Pons (tissue), 1 donor: ENCODE data around the gene ZBTB12.
"Not testable (repeated sequence)": the region's sequence is repeated elsewhere in the genome, so short reads cannot be mapped to it uniquely, and the experiment has no call there.

Experiments
- DNase-seq: peaks from one replicate; pipeline ENCODE4 v3.0.0-alpha.2; 2016; ENCODE audit warnings: low spot score

The ZBTB12 gene

GRCh38 chr6:31874836-31875572 is 26.9 kb downstream of the ZBTB12 start:
- no peak for DNase-seq

- DNase-seq, result no peak
Observed at GRCh38 chr6:31874084-31874670, 27.7 kb downstream of the ZBTB12 start.

GRCh38 chr6:31871046-31871659 is 30.7 kb downstream of the ZBTB12 start:
- DNase-seq, result no peak

- no peak for DNase-seq
Observed at GRCh38 chr6:31870385-31870921, 31.4 kb downstream of the ZBTB12 start.

DNA sequence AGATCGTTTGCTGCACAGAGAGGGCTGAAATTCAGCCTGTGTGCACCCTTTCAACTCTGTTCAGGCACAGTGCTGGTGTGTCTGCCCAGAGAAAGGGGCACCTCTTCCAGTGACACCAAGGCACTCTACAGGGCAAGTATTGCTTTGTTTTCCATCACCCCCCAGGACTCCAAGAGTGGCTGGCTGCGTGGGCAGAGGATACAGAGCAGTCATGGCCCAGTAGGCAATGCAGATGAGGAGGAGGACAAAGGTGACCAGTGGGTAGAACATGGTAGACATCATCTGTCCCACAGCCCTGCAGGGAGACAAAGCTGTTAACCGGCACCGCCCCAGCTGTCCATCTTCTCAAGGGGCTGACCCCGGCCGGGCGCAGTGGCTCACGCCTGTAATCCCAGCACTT is 32.5 kb downstream of the ZBTB12 start:
- no peak for DNase-seq

DNA sequence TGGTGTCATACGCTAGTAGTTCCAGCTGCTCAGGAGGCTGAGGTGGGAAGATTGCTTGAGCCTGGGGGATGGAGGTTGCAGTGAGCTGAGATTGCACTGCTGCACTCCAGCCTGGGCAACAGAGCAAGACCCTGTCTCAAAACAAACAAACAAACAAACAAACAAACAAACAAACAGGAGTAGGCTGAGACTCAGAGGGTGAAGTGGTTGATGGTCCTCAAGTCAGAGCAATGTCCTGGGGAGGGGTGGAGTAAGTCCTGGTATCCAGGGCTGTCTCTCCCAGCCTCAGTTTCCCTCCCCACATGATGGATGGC is 33.3 kb downstream of the ZBTB12 start:
- DNase-seq, result not testable (repeated sequence)

DNA sequence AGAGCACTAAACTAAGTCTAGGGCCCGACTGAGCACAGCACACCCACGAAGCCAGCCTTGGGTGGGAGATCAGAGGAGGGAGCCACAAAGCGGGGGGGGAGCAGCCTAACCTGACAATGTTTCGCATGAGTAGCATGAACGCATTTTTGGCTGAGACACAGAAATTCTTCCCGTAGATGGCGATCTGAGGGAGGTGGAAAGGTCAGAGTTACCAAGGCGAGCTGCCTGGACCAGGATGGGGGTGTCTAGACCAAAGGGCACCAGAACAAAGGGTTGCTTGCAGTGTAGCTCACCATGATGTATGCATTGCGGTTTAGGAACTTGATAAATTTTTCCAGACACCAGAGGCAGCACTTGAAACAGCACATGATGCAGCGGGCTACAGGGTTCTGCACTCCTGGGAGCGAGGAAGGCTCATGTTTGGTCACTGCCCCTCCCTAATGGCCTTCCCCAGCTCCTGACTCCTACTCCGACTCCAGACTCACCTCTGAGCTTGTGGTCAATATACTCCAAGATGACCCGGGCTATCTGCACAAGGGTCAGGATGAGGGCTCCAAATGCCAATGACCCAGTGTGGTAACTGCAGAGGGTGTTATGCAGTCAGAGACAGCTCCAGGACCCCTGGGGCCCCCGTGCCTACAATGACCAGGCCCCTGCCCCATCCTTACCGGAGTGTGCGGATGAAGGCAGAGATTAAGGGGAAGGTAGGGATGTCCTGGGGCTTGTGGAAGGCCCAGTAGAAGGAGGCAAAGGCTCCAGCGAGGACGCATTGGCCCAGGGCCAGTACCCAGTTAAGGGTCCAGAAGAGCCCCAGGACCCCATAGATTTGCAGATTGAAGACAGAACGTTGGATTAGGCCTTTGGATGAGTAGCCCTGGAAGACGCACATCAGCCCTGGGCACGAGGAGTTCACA is 36.4 kb downstream of the ZBTB12 start:
- DNase-seq, result no peak

DNA sequence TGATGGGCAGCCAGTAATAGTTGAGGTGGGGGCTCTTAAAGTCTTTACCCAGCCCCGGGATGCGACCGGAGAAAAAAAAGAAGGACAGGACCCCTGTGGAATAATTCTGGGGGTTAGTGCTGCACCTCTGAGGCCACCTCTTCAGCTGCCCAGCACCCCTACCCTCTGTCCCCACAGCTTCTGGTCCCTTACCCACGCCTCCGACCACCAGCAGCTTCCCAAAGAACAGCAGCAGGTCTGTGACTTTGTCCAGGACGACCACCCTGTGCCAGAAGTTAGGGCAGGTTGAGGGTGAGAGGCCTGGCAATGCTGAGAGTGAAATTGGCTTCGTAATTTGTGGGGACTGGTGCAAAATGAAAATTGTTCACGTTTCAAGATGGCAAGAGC is 37.1 kb downstream of the ZBTB12 start:
- no peak for DNase-seq

DNA sequence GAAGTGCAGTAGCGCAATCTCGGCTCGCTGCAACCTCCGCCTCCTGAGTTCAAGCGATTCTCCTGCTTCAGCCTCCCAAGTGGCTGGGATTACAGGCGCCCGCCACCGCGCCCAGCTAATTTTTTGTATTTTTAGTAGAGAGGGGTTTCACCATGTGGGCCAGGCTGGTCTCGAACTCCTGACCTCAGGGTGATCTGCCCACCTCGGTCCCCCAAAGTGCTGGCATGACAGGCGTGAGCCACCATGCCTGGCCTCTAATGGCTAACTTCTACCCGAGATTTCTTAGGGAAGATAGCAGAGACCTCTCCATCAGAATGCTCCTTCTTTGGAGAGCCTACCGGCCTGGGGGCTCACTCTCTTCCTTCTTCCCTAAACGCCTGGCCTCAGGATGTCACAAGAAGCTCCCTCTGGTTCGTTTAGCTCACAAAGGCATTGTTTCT is 37.7 kb downstream of the ZBTB12 start:
- not testable (repeated sequence) for DNase-seq

DNA sequence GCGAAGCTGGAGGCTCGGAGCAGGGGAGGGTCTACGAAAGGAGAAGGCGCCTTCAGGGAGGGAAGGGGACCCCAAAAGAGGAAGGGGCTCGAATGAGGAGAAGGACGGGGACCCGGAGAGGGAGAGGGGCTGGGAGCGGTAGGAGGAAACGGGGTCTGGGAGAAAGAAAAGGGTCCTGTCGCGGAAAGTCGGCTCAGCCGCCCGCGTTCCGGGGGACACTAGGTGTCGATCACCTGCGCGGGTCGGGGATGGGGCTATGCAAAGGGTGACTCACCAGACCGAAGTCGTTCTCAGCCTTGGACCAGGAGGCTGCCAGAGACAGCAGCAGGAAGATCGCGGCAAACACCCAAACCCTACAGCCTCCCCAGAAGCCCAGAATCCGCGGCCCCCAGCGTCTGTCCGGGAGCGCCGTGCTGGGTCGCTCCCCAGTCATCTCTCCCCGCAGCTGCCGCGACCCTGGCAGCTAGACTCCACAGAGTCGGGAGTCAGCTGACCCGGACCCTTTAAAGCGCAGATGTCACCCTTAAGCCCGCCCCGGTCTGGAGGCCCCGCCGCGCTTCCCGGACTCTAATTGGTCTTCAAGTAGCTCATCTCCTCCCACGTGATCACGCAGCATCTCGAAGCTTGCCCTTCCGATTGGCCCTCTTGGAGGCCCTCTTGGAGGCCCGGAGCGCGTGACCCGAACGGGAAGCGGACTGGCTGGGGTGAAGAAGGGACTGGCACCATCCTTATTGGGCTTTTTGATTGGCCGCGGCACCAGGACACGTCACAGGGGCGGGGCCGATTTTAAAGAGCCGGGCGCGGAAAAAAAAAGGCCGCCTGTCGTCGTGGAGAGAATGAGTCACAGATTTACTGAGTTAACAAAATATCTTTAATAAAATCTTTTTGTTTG is 39.3 kb downstream of the ZBTB12 start, which contains the start of gene NEU1:
TSS of gene NEU1 (minus strand) at position 478 of the 892 bp plus-strand sequence. CDS start at position 433, 45 bp downstream.
- peak; percentile 100 for DNase-seq

DNA sequence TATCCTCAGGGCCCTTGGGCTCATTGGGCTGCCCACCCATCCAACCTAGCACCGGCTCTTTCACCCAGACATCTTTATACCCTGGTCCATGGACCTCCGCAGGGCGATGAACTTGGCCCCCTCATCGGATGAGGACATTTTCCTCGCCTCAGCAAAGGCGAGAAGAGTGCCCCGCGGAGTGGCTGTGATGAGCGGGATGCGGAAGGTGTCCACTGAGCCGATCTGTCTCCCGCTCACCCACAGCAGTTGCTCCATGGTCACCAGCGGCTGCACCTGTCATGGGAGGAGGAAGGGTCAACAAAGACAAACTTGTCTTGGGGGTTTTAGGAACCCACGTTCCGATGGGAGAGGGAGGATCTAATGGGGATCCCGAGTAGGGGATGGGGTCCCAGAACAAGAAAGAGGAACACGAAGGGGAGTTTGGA is 40.0 kb downstream of the ZBTB12 start:
- no peak for DNase-seq

DNA sequence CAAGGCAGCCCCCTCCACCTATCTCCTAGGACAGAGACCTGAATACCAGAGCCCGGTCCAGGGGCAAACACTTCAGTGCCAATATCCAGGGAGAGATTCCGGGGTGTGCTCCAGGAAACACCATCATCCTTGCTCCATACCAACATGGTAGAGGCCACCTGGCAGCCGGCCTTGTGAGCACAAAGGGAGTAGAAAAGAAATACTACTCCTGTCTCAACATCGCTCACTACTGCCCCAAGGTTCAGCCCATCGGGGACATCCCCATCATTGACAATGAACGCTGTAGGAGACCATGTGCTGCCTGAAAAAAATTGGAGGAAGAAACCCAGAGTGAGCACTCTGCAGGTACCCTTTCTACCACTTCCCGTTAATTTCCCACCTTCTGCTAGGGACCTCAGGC is 40.7 kb downstream of the ZBTB12 start:
- DNase-seq, result no peak

GRCh38 chr6:31860349-31860748 is 41.5 kb downstream of the ZBTB12 start:
- DNase-seq, result no peak

- DNase-seq, result no peak
Observed at GRCh38 chr6:31859923-31860322, 42.0 kb downstream of the ZBTB12 start.

DNA sequence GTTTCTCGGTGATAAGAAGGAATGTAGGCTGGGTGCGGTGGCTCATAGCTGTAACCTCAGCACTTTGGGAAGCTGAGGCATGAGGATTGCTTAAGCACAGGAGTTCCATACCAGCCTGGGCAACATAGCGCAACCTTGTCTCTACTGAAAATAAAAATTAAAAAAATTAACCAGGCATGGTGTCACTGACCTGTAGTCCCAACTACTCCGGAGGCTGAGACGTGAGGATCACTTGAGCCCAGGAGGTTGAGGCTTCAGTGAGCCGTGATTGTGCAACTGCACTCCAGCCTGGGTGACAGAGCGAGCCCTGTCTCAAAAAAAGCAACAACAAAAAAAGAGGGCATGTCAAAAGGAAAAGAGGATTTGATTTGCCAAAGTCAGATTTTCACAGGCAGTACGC is 43.2 kb downstream of the ZBTB12 start:
- DNase-seq, result no peak

- DNase-seq, result not testable (repeated sequence)
Observed at GRCh38 chr6:31857774-31858173, 44.1 kb downstream of the ZBTB12 start.

- not testable (repeated sequence) for DNase-seq
Observed at GRCh38 chr6:31851980-31852718, 49.7 kb downstream of the ZBTB12 start.

- no peak for DNase-seq
Observed at GRCh38 chr6:31851485-31851832, 50.4 kb downstream of the ZBTB12 start.

GRCh38 chr6:31850765-31851484 is 51.0 kb downstream of the ZBTB12 start:
- DNase-seq, result no peak
